GM18520 (cell line): ENCODE data around the gene XRCC5.

Experiments
- ATAC-seq: cut with Tn5 transposase; IDR thresholded peaks from one replicate; pipeline ENCODE4 v1.9.1; 2021; ENCODE audit not compliant: unreplicated experiment

The XRCC5 gene

GRCh38 chr2:216151313-216152025, 42.3 kb downstream of the XRCC5 start:
- ATAC-seq: no peak

DNA sequence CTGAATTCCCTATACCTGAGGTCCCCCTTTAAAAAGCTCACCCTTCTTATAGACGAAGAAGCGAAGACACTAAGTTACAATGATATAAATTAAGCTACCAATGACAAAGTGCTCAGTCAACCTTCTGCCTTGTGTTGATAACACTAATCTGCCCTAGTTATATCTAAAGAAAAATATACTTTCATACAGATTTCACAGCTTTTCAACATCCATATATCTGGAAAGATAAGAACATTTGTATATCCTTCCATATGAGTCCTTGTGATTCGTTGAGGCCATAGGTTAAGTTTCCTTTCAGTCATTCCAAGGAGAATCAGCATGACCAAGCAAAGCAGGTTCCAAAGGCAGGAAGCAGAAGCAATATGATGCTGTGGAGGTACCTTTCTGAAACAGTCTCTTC, 46.8 kb downstream of the XRCC5 start:
- ATAC-seq: no peak

DNA sequence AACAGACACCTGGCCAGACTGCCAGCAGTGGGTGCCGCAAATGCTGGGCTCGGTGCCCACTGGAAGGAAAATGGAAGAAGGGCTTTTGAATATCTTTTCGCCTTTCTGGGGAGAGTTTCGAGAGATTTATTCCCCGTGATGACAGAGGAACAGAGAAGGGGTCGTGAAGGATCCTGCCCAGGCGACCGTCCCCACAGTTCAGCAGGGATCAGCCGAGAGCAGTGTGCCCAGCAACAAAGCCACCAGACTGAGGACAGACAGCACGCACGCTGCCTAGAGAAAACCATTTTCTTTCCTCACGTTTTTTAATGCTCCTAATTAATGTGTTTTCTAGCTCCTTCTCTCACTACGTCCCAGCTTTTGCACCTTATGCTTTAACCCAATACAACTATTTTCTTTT, 47.7 kb downstream of the XRCC5 start:
- no peak for ATAC-seq

- ATAC-seq: no peak
These were observed 50.0 kb downstream of the XRCC5 start for GRCh38 chr2:216159144-216159543.

DNA sequence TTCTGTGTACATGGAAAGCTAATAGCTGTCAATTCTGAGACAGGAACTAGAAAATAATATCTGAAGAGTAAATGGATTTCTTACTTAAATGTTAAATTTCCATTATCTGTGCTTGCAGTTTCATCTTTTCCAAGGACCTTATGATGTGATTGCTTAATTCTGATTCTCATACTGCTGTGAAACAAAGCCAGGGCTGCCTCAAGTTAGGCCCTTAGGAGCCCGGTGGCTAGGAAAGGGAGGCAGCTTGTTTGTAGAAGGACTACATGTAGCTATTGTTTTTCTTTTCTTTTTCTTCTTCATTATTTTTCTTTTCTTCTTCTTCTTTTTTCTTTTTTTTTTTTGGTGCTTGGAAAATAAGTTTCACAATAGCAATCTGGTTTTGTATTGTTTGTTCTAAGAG, 50.5 kb downstream of the XRCC5 start:
- no peak for ATAC-seq

- no peak for ATAC-seq
These were observed 51.6 kb downstream of the XRCC5 start for GRCh38 chr2:216160786-216161185.

GRCh38 chr2:216161967-216162366, 52.8 kb downstream of the XRCC5 start:
- ATAC-seq: no peak

GRCh38 chr2:216163518-216163917, 54.4 kb downstream of the XRCC5 start:
- ATAC-seq: no peak

- ATAC-seq: no peak
These were observed 54.9 kb downstream of the XRCC5 start for GRCh38 chr2:216164087-216164486.

GRCh38 chr2:216164576-216164975, 55.4 kb downstream of the XRCC5 start:
- no peak for ATAC-seq

DNA sequence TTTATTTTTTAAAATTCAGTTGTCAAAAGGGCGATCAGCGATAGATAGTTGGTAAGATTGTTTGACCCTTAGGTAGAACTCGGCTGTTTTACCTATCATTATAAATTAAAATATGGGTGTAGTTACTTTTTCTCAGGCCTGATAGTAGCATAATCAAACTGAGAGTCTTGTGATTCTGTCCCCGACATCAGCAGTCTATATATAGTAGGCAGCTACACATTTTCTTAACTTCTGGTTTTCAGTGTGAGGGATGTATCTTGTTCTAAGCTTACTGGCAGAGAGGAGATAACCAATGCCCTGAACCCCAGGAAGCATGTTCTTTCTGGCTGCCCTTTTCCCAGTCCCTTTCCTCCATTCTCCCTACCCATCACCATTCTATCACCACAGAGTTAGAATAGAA, 56.6 kb downstream of the XRCC5 start:
- ATAC-seq: no peak

GRCh38 chr2:216169087-216169486, 59.9 kb downstream of the XRCC5 start:
- ATAC-seq: no peak

GRCh38 chr2:216170076-216170763, 61.1 kb downstream of the XRCC5 start:
- ATAC-seq: no peak

GRCh38 chr2:216171011-216171410, 61.9 kb downstream of the XRCC5 start:
- no peak for ATAC-seq

DNA sequence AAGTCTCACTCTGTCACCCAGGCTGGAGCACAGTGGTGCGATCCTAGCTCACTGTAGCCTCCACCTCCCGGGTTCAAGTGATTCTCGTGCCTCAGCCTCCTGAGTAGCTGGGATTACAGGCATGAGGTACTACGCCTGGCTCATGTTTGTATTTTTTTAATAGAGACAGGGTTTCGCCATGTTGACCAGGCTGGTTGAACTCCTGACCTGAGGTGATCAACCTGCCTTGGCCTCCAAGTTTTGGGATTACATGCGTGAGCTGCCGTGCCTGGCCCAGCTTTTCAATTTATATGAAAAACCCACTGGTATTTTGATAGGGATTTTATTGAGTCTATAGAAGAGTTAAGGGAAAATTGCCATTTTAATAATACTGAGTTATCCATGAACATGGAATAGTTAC, 63.3 kb downstream of the XRCC5 start:
- ATAC-seq: no peak

- no peak for ATAC-seq
These were observed 69.9 kb downstream of the XRCC5 start for GRCh38 chr2:216179015-216179414.

GRCh38 chr2:216181351-216181750, 72.2 kb downstream of the XRCC5 start:
- ATAC-seq: no peak

DNA sequence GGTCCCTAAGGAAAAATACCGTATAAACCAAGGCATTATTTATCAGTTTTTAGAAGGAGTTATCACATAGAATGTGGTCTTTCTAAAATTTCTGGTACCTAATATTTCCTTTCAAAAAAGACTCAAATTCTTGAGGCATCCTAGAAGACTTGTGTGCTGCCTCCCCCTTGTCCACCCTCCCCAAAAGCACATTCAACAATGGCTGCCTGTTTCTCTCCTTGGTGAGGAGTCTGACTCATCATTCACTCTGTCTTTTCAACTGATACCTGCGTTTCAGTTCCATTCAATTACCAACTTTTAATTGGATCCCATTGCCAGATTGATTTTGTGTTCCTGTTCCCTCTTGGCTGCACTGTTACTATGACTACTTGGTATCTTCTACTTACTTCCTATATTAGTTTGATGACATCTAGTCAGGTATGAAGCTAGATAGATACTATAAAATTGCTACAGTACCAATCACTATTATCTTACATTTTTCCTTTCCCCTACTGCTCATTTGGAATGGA, 72.9 kb downstream of the XRCC5 start:
- no peak for ATAC-seq

DNA sequence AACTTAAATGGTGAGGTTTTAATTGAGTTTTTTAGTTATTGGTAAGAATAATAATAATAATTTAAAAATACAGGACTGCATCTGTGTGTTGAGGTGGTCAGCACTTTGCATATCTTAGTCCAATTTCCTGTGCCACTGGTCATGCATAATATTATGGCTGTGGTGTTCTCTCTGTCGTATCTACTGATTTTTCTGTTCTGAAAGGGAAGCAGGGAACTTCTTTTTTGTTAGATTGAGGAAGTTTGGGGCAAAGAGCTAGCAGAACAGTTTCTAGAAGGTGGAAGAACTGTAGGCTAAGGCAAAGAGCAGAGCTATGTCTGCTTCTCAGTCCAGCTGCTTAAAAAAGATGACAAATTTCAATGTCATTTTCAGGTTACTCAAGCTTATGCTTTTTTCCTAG, 74.3 kb downstream of the XRCC5 start:
- ATAC-seq: no peak

GRCh38 chr2:216188559-216188850, 79.4 kb downstream of the XRCC5 start:
- no peak for ATAC-seq

DNA sequence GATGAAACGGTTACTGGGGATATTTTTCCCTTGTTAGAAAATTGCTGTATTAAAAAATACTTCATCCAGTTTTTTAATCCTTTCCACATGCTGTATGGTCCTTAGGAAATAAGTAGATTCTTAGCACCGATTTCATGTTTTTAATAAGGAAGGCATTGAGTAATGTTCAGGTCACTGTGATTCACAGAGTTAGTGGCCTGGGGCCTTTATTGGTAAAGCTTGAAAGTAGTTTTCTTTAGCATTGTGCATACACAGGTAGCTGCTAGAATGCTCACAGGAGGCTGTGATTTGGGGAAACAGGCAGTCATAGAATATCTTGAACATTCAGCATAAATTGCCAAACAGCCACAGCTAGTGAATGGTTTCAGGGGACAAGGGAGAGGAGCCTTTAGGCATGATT, 79.8 kb downstream of the XRCC5 start:
- ATAC-seq: no peak

- no peak for ATAC-seq
These were observed 80.3 kb downstream of the XRCC5 start for GRCh38 chr2:216189410-216189809.

- no peak for ATAC-seq
These were observed 83.0 kb downstream of the XRCC5 start for GRCh38 chr2:216192181-216192580.
